IPS-20b (cell line): Measurements from ENCODE around the gene OPN3.

Experiments
- H3K27ac ChIP-seq: one replicate; pipeline ENCODE4 v1.5.1; 2013; ENCODE audit warnings: low read length
- H3K27me3 ChIP-seq: 2 replicates; pipeline ENCODE4 v1.6.1; 2013; ENCODE audit warnings: mild to moderate bottlenecking, low read length, inconsistent platforms; ENCODE audit not compliant: insufficient read depth
- H3K36me3 ChIP-seq: 2 replicates; pipeline ENCODE4 v1.6.1; 2013; ENCODE audit warnings: low read depth, mild to moderate bottlenecking, inconsistent platforms, low read length, moderate library complexity; ENCODE audit not compliant: insufficient read depth
- H3K4me1 ChIP-seq: 2 replicates; pipeline ENCODE4 v1.6.1; 2013; ENCODE audit warnings: mild to moderate bottlenecking, control low read depth, inconsistent platforms, low read length, moderate library complexity; ENCODE audit not compliant: insufficient read depth
- H3K4me3 ChIP-seq: 2 replicates; pipeline ENCODE4 v1.5.1; 2013; ENCODE audit warnings: mild to moderate bottlenecking, low read length, inconsistent platforms
- H3K9ac ChIP-seq: 2 replicates; pipeline ENCODE4 v1.6.1; 2013; ENCODE audit warnings: low read depth, mild to moderate bottlenecking, inconsistent platforms, low read length, moderate library complexity
- H3K9me3 ChIP-seq: 2 replicates; pipeline ENCODE4 v1.6.1; 2013; ENCODE audit warnings: mild to moderate bottlenecking, low read depth, low read length, inconsistent platforms; ENCODE audit not compliant: insufficient read depth

Gene OPN3

GRCh38 chr1:241598249-241598648 is 41.9 kb downstream of the OPN3 start:
- H3K9me3 ChIP-seq, result no peaks in the 10 kb centered on the region
- no peaks in the 10 kb centered on the region for H3K27me3 ChIP-seq
- H3K9ac ChIP-seq, result no peak overlapping the region
- peaks cover 11% of the 10 kb centered on the region; the same call in 1 of the 2 replicates for H3K36me3 ChIP-seq
- H3K4me1 ChIP-seq, result no peaks in the 10 kb centered on the region
- no peak overlapping the region for H3K4me3 ChIP-seq
- no peak overlapping the region for H3K27ac ChIP-seq

GRCh38 chr1:241596633-241597032 is 43.5 kb downstream of the OPN3 start:
- Histone ChIP-seq H3K27ac (no peak overlapping the region), H3K27me3 (no peaks in the 10 kb centered on the region), H3K9me3 (no peaks in the 10 kb centered on the region), H3K9ac (no peak overlapping the region), H3K4me1 (no peaks in the 10 kb centered on the region; the same call in 1 of the 2 replicates), H3K4me3 (no peak overlapping the region), H3K36me3 (peaks cover 11% of the 10 kb centered on the region; the same call in 1 of the 2 replicates)

- no peaks in the 10 kb centered on the region; the same call in 1 of the 2 replicates for H3K4me1 ChIP-seq
These were observed 47.0 kb downstream of the OPN3 start for GRCh38 chr1:241593186-241593585.

GRCh38 chr1:241592273-241592958 is 47.8 kb downstream of the OPN3 start:
- Histone ChIP-seq H3K9ac (no peak overlapping the region), H3K4me1 (no peaks in the 10 kb centered on the region; the same call in 1 of the 2 replicates), H3K9me3 (no peaks in the 10 kb centered on the region), H3K36me3 (peaks cover 11% of the 10 kb centered on the region; the same call in 1 of the 2 replicates), H3K4me3 (no peak overlapping the region), H3K27ac (no peak overlapping the region), H3K27me3 (no peaks in the 10 kb centered on the region)

More at GRCh38 chr1:241593186-241593585, 47.0 kb downstream of the OPN3 start:
- H3K9ac ChIP-seq, result no peak overlapping the region
- H3K4me3 ChIP-seq, result no peak overlapping the region
- H3K36me3 ChIP-seq, result peaks cover 11% of the 10 kb centered on the region; the same call in 1 of the 2 replicates
- no peaks in the 10 kb centered on the region for H3K9me3 ChIP-seq
- H3K27ac ChIP-seq, result no peak overlapping the region
- H3K27me3 ChIP-seq, result no peaks in the 10 kb centered on the region

- Histone ChIP-seq H3K4me3 (no peak overlapping the region), H3K9me3 (no peaks in the 10 kb centered on the region), H3K9ac (no peak overlapping the region), H3K4me1 (no peaks in the 10 kb centered on the region; the same call in 1 of the 2 replicates), H3K36me3 (peaks cover 11% of the 10 kb centered on the region; the same call in 1 of the 2 replicates), H3K27ac (no peak overlapping the region), H3K27me3 (no peaks in the 10 kb centered on the region)
These were observed 48.4 kb downstream of the OPN3 start for GRCh38 chr1:241591736-241592135.

GRCh38 chr1:241591317-241591716 is 48.9 kb downstream of the OPN3 start:
- Histone ChIP-seq H3K27me3 (no peaks in the 10 kb centered on the region), H3K9ac (no peak overlapping the region), H3K36me3 (peaks cover 7% of the 10 kb centered on the region; the same call in 1 of the 2 replicates), H3K9me3 (no peaks in the 10 kb centered on the region), H3K27ac (no peak overlapping the region), H3K4me3 (no peak overlapping the region), H3K4me1 (no peaks in the 10 kb centered on the region; the same call in 1 of the 2 replicates)

GRCh38 chr1:241590719-241591118 is 49.5 kb downstream of the OPN3 start:
- Histone ChIP-seq H3K27me3 (no peaks in the 10 kb centered on the region), H3K9ac (no peak overlapping the region), H3K4me1 (no peaks in the 10 kb centered on the region; the same call in 1 of the 2 replicates), H3K9me3 (no peaks in the 10 kb centered on the region), H3K4me3 (no peak overlapping the region), H3K27ac (no peak overlapping the region), H3K36me3 (peaks cover 5% of the 10 kb centered on the region; the same call in 1 of the 2 replicates)

GRCh38 chr1:241589521-241589920 is 50.6 kb downstream of the OPN3 start:
- H3K9me3 ChIP-seq, result no peaks in the 10 kb centered on the region

GRCh38 chr1:241586905-241587512 is 53.2 kb downstream of the OPN3 start:
- no peaks in the 10 kb centered on the region for H3K36me3 ChIP-seq
- no peaks in the 10 kb centered on the region for H3K27me3 ChIP-seq
- no peaks in the 10 kb centered on the region; the same call in 1 of the 2 replicates for H3K4me1 ChIP-seq
- no peak overlapping the region for H3K27ac ChIP-seq
- no peak overlapping the region for H3K4me3 ChIP-seq
- no peaks in the 10 kb centered on the region for H3K9me3 ChIP-seq
- no peak overlapping the region for H3K9ac ChIP-seq

More at GRCh38 chr1:241589521-241589920, 50.6 kb downstream of the OPN3 start:
- Histone ChIP-seq H3K4me3 (no peak overlapping the region), H3K36me3 (peaks cover 5% of the 10 kb centered on the region; the same call in 1 of the 2 replicates), H3K27me3 (no peaks in the 10 kb centered on the region), H3K9ac (no peak overlapping the region), H3K4me1 (no peaks in the 10 kb centered on the region; the same call in 1 of the 2 replicates), H3K27ac (no peak overlapping the region)

- Histone ChIP-seq H3K4me1 (no peaks in the 10 kb centered on the region), H3K36me3 (no peaks in the 10 kb centered on the region), H3K27me3 (no peaks in the 10 kb centered on the region), H3K27ac (no peak overlapping the region), H3K9ac (no peak overlapping the region), H3K4me3 (no peak overlapping the region), H3K9me3 (no peaks in the 10 kb centered on the region)
These were observed 57.2 kb downstream of the OPN3 start for GRCh38 chr1:241582921-241583321.

GRCh38 chr1:241579434-241579833 is 60.7 kb downstream of the OPN3 start:
- Histone ChIP-seq H3K4me1 (no peaks in the 10 kb centered on the region), H3K9ac (no peak overlapping the region), H3K4me3 (no peak overlapping the region), H3K27me3 (no peaks in the 10 kb centered on the region), H3K9me3 (no peaks in the 10 kb centered on the region), H3K27ac (no peak overlapping the region), H3K36me3 (no peaks in the 10 kb centered on the region)

GRCh38 chr1:241574154-241574553 is 66.0 kb downstream of the OPN3 start:
- no peaks in the 10 kb centered on the region for H3K36me3 ChIP-seq
- H3K9ac ChIP-seq, result no peak overlapping the region
- no peaks in the 10 kb centered on the region for H3K4me1 ChIP-seq
- no peak overlapping the region for H3K4me3 ChIP-seq
- no peaks in the 10 kb centered on the region for H3K27me3 ChIP-seq
- no peak overlapping the region for H3K27ac ChIP-seq
- no peaks in the 10 kb centered on the region for H3K9me3 ChIP-seq
